H9 (cell line): ENCODE results near the gene OAS1. TPM values are rescaled to one million over a fixed set of nuclear protein-coding genes. Genes with fewer than 3 reads are reported as not detected.

ENCODE experiments used
- DNase-seq: peaks from one replicate; pipeline ENCODE4 v3.0.0-alpha.2; 2017
- H2AFZ ChIP-seq: one replicate; pipeline ENCODE4 v1.6.1; 2013; ENCODE audit warnings: mild to moderate bottlenecking, low read length, control low read depth, moderate library complexity
- H2AK5ac ChIP-seq: 2 replicates; pipeline ENCODE4 v1.6.1; 2013; ENCODE audit warnings: low read length, control low read depth, mixed read lengths; ENCODE audit not compliant: insufficient read length
- H2BK120ac ChIP-seq: one replicate; pipeline ENCODE4 v1.6.1; 2013; ENCODE audit warnings: low read depth, mild to moderate bottlenecking, low read length, control low read depth, inconsistent platforms; ENCODE audit not compliant: poor library complexity, severe bottlenecking
- H2BK12ac ChIP-seq: 2 replicates; pipeline ENCODE4 v1.6.1; 2013; ENCODE audit warnings: low read length, control low read depth, mixed read lengths, low read depth; ENCODE audit not compliant: insufficient read length
- H2BK15ac ChIP-seq: 2 replicates; pipeline ENCODE4 v1.6.1; 2013; ENCODE audit warnings: low read depth, low read length, control low read depth
- H2BK20ac ChIP-seq: one replicate; pipeline ENCODE4 v1.6.1; 2013; ENCODE audit warnings: low read depth, mild to moderate bottlenecking, low read length, control low read depth, inconsistent platforms; ENCODE audit not compliant: poor library complexity, severe bottlenecking
- H2BK5ac ChIP-seq: 2 replicates; pipeline ENCODE4 v1.6.1; 2013; ENCODE audit warnings: low read length, control low read depth, mixed read lengths; ENCODE audit not compliant: insufficient read length
- H3K14ac ChIP-seq: 2 replicates; pipeline ENCODE4 v1.6.1; 2013; ENCODE audit warnings: low read length, control low read depth; ENCODE audit not compliant: insufficient read depth
- H3K18ac ChIP-seq: 2 replicates; pipeline ENCODE4 v1.6.1; 2013; ENCODE audit warnings: low read depth, mild to moderate bottlenecking, mixed read lengths, low read length, control low read depth; ENCODE audit not compliant: insufficient read length
- H3K23ac ChIP-seq: 2 replicates; pipeline ENCODE4 v1.6.1; 2013; ENCODE audit warnings: low read length, control low read depth, mixed read lengths, low read depth; ENCODE audit not compliant: insufficient read length
- H3K23me2 ChIP-seq: 2 replicates; pipeline ENCODE4 v1.6.1; 2013; ENCODE audit warnings: low read depth, mild to moderate bottlenecking, mixed read lengths, low read length, control low read depth; ENCODE audit not compliant: insufficient read length, poor library complexity, severe bottlenecking
- H3K27ac ChIP-seq: 2 replicates; pipeline ENCODE4 v1.5.1; 2013; ENCODE audit warnings: low read length, control low read depth, mixed read lengths, low read depth; ENCODE audit not compliant: insufficient read length
- H3K27me3 ChIP-seq: 2 replicates; pipeline ENCODE4 v1.6.1; 2013; ENCODE audit warnings: low read length, control low read depth, inconsistent platforms; ENCODE audit not compliant: insufficient read depth
- H3K4ac ChIP-seq: 2 replicates; pipeline ENCODE4 v1.6.1; 2013; ENCODE audit warnings: low read depth, mild to moderate bottlenecking, control low read depth, inconsistent platforms, low read length, moderate library complexity
- H3K4me1 ChIP-seq: 2 replicates; pipeline ENCODE4 v1.6.1; 2013; ENCODE audit warnings: low read length, control low read depth, inconsistent platforms; ENCODE audit not compliant: insufficient read depth
- H3K4me2 ChIP-seq: 2 replicates; pipeline ENCODE4 v1.6.1; 2013; ENCODE audit warnings: low read length, control low read depth, mixed read lengths; ENCODE audit not compliant: insufficient read length, insufficient read depth
- H3K56ac ChIP-seq: 2 replicates; pipeline ENCODE4 v1.6.1; 2013; ENCODE audit warnings: low read depth, mild to moderate bottlenecking, mixed read lengths, low read length, control low read depth; ENCODE audit not compliant: insufficient read length
- H3K79me1 ChIP-seq: 2 replicates; pipeline ENCODE4 v1.6.1; 2013; ENCODE audit warnings: low read depth, mild to moderate bottlenecking, moderate library complexity, low read length, control low read depth, inconsistent platforms; ENCODE audit not compliant: insufficient read depth, poor library complexity, severe bottlenecking
- H3K79me2 ChIP-seq: 2 replicates; pipeline ENCODE4 v1.6.1; 2013; ENCODE audit warnings: low read length, control low read depth, inconsistent platforms; ENCODE audit not compliant: insufficient read depth
- H3K9ac ChIP-seq: 2 replicates; pipeline ENCODE4 v1.6.1; 2013; ENCODE audit warnings: low read length, control low read depth, mixed read lengths; ENCODE audit not compliant: insufficient read length; ENCODE audit errors: extremely low read depth
- H3K9me3 ChIP-seq: one replicate; pipeline ENCODE4 v1.6.1; 2013; ENCODE audit warnings: low read depth, low read length, inconsistent platforms; ENCODE audit not compliant: control insufficient read depth
- H3T11ph ChIP-seq: one replicate; pipeline ENCODE4 v1.6.1; 2013; ENCODE audit warnings: mild to moderate bottlenecking, low read length, control low read depth, inconsistent platforms
- H4K20me1 ChIP-seq: one replicate; pipeline ENCODE4 v1.6.1; 2013; ENCODE audit not compliant: control insufficient read depth, insufficient read length, insufficient read depth
- H4K5ac ChIP-seq: 2 replicates; pipeline ENCODE4 v1.6.1; 2013; ENCODE audit warnings: low read depth, mild to moderate bottlenecking, mixed read lengths, low read length, control low read depth; ENCODE audit not compliant: insufficient read length
- H4K8ac ChIP-seq: replicated peaks from 2 replicates; pipeline ENCODE4 v1.6.1; 2013; ENCODE audit warnings: low read length, control low read depth, mixed read lengths, low read depth; ENCODE audit not compliant: insufficient read length
- H4K91ac ChIP-seq: 2 replicates; pipeline ENCODE4 v1.6.1; 2013; ENCODE audit warnings: low read depth, mild to moderate bottlenecking, moderate library complexity, mixed read lengths, low read length, control low read depth; ENCODE audit not compliant: insufficient read length
- H3K27ac Mint-ChIP-seq, 3 experiments: 2 replicates in 2 of 3; 3 replicates in 1 of 3; pipeline ENCODE4 v1.8.0; 2020 to 2021; ENCODE audit warnings: mixed read lengths in 3 of 3, mild to moderate bottlenecking in 1 of 3, moderate library complexity in 1 of 3
- H3K27me3 Mint-ChIP-seq: 2 replicates; pipeline ENCODE4 v1.8.0; 2021; ENCODE audit warnings: low read depth, mild to moderate bottlenecking, moderate library complexity, mixed read lengths
- H3K36me3 Mint-ChIP-seq, 3 experiments: 2 replicates in 2 of 3; 3 replicates in 1 of 3; pipeline ENCODE4 v1.8.0; 2020 to 2021; ENCODE audit warnings: low read depth in 3 of 3, mixed read lengths in 3 of 3; ENCODE audit not compliant: insufficient read depth in 1 of 3
- H3K4me1 Mint-ChIP-seq, 2 experiments: 2 replicates each; pipeline ENCODE4 v1.8.0; 2020; ENCODE audit warnings: mixed read lengths in 2 of 2
- H3K4me3 Mint-ChIP-seq, 2 experiments: 2 replicates in 1 of 2; 3 replicates in 1 of 2; pipeline ENCODE4 v1.8.0; 2020 to 2021; ENCODE audit warnings: mild to moderate bottlenecking in 2 of 2, mixed read lengths in 2 of 2, moderate library complexity in 1 of 2
- H3K9me3 Mint-ChIP-seq, 2 experiments: 2 replicates in 1 of 2; 3 replicates in 1 of 2; pipeline ENCODE4 v1.8.0; 2020; ENCODE audit warnings: mild to moderate bottlenecking in 2 of 2, mixed read lengths in 2 of 2, moderate library complexity in 1 of 2
- whole genome bisulfite sequencing: extraction: QIAGEN DNeasy Blood & Tissue Kit; methylation state at CpG from one replicate; pipeline ENCODE4 v1.1.7; 2013; ENCODE audit warnings: missing lambda C conversion rate, low lambda C conversion rate, mixed read lengths; ENCODE audit not compliant: insufficient read length; ENCODE audit errors: extremely low coverage; 5-methylcytosine and 5-hydroxymethylcytosine counted together
- total RNA-seq: library from RNA; stranded (reverse); gene quantifications from 2 replicates; pipeline ENCODE4 v1.2.1, GENCODE V29; 2021
- TF ChIP-seq, protein P1 (sequence below): fragments of 200-600 bp; sonication (generic); conservative IDR thresholded peaks from 3 replicates; pipeline ENCODE4 v1.8.0; 2021; ENCODE audit warnings: antibody characterized with exemption, mild to moderate bottlenecking

Gene OAS1
- total RNA-seq, 1 experiment from 2014 or later = not detected

DNA sequence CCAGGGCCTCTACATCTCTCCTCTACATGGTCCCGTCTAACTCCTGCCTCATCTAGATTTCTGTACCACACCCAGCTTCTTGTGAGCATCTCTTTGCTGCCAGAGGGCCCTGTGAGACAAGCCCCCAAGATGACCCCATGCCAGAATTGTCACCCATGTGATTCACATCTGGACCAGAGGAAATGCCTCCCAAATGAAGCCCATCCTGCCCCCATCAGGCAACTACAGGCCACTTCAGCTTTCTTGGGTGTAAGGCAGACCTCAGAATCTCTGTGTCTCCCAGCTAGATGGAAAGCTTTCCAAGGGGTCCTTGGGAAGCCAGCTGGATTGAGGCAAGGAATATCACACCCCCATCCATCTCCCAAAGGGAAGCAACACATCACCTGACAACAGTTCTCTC is 22.2 kb downstream of the OAS1 start:
- no CpG with 5 or more reads among the region's 1 CpG for WGBS
- no peak overlapping the region for H3K23ac ChIP-seq
- Mint-ChIP-seq H3K4me1 (peaks cover 17 to 18% of the 10 kb centered on the region in 2 experiments), H3K4me3 (no peak overlapping the region), H3K27me3 (peaks cover 9% of the 10 kb centered on the region), H3K27ac (peak overlapping the region in 1 of 3 experiments; percentile 88; a peak in 1 of 7 replicates), H3K36me3 (peaks cover 0 to 14% (median 9%) of the 10 kb centered on the region in 3 experiments; a peak in 4 of 7 replicates), H3K9me3 (peaks cover 22% of the 10 kb centered on the region in 2 experiments)
- TF ChIP-seq, protein P1, sequence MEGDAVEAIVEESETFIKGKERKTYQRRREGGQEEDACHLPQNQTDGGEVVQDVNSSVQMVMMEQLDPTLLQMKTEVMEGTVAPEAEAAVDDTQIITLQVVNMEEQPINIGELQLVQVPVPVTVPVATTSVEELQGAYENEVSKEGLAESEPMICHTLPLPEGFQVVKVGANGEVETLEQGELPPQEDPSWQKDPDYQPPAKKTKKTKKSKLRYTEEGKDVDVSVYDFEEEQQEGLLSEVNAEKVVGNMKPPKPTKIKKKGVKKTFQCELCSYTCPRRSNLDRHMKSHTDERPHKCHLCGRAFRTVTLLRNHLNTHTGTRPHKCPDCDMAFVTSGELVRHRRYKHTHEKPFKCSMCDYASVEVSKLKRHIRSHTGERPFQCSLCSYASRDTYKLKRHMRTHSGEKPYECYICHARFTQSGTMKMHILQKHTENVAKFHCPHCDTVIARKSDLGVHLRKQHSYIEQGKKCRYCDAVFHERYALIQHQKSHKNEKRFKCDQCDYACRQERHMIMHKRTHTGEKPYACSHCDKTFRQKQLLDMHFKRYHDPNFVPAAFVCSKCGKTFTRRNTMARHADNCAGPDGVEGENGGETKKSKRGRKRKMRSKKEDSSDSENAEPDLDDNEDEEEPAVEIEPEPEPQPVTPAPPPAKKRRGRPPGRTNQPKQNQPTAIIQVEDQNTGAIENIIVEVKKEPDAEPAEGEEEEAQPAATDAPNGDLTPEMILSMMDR = peak; percentile 53
- no peak overlapping the region for H3K4ac ChIP-seq
- H3K9me3 ChIP-seq = no peaks in the 10 kb centered on the region
- H3K79me2 ChIP-seq = no peaks in the 10 kb centered on the region
- H2BK15ac ChIP-seq = no peak overlapping the region
- H2BK5ac ChIP-seq = no peak overlapping the region
- no peak overlapping the region for H3K27ac ChIP-seq
- no peaks in the 10 kb centered on the region for H3K27me3 ChIP-seq
- no peaks in the 10 kb centered on the region for H3K23me2 ChIP-seq
- no peak overlapping the region for H4K8ac ChIP-seq
- H2BK20ac ChIP-seq = no peak overlapping the region
- H2AFZ ChIP-seq = no peak overlapping the region
- no peak overlapping the region for H3K4me2 ChIP-seq
- H4K20me1 ChIP-seq = no peaks in the 10 kb centered on the region
- no peak overlapping the region for H3K9ac ChIP-seq
- H3K4me1 ChIP-seq = no peaks in the 10 kb centered on the region
- no peak overlapping the region for H2BK12ac ChIP-seq
- H4K5ac ChIP-seq = no peak overlapping the region
- no peaks in the 10 kb centered on the region for H3K79me1 ChIP-seq
- no peak overlapping the region for H3K18ac ChIP-seq
- no peak overlapping the region for H3K14ac ChIP-seq
- no peak overlapping the region for H4K91ac ChIP-seq
- H2BK120ac ChIP-seq = no peak overlapping the region
- no peak overlapping the region for H2AK5ac ChIP-seq
- H3K56ac ChIP-seq = no peak overlapping the region
- H3T11ph ChIP-seq = no peak overlapping the region
- DNase-seq = no peak
